Fibroblast of pulmonary artery (primary cell): Measurements from ENCODE around the gene RBL2.
"Not testable (repeated sequence)": the region's sequence is repeated elsewhere in the genome, so short reads cannot be mapped to it uniquely, and the experiment has no call there.

ENCODE experiments used
- DNase-seq: peaks from one replicate; pipeline ENCODE4 v3.0.0-alpha.2; 2010; ENCODE audit warnings: low read depth
- H3K4me3 ChIP-seq: replicated peaks from 2 replicates; pipeline ENCODE4 v1.5.1; 2011; ENCODE audit warnings: low read depth, mild to moderate bottlenecking, control low read depth, low read length, moderate library complexity
- TF ChIP-seq, protein P1 (sequence below): IDR thresholded peaks from 2 replicates; pipeline ENCODE4 v1.5.1; 2011; ENCODE audit warnings: mild to moderate bottlenecking, control low read depth, low read length, inconsistent platforms; ENCODE audit errors: missing control alignments

Gene RBL2

DNA sequence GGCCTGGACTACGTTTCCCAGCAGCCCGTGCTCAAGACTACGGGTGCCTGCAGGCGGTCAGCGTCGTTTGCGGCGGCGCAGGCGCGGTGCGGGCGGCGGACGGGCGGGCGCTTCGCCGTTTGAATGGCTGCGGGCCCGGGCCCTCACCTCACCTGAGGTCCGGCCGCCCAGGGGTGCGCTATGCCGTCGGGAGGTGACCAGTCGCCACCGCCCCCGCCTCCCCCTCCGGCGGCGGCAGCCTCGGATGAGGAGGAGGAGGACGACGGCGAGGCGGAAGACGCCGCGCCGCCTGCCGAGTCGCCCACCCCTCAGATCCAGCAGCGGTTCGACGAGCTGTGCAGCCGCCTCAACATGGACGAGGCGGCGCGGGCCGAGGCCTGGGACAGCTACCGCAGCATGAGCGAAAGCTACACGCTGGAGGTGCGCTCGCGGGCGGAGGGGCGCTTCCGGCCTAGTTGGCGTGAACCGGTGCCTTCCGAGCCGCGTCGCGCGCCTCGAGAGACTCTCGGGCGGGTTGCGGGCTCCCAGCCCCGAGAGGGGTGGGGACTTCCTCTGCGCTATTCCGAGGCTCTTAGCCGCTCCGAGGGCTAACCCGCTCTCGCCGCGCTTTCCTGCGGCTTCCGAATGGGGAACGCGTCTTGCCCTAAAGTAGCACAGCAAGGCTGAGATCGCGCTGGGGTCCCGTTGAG lies at the start of gene RBL2:
TSS of gene RBL2 (plus strand) at position 95 of the 689 bp plus-strand sequence. CDS start at position 181, 86 bp downstream.
- DNase-seq = peak; percentile 83
- peak within 1 kb of the TSS; percentile 94 for H3K4me3 ChIP-seq
- TF ChIP-seq, protein P1, sequence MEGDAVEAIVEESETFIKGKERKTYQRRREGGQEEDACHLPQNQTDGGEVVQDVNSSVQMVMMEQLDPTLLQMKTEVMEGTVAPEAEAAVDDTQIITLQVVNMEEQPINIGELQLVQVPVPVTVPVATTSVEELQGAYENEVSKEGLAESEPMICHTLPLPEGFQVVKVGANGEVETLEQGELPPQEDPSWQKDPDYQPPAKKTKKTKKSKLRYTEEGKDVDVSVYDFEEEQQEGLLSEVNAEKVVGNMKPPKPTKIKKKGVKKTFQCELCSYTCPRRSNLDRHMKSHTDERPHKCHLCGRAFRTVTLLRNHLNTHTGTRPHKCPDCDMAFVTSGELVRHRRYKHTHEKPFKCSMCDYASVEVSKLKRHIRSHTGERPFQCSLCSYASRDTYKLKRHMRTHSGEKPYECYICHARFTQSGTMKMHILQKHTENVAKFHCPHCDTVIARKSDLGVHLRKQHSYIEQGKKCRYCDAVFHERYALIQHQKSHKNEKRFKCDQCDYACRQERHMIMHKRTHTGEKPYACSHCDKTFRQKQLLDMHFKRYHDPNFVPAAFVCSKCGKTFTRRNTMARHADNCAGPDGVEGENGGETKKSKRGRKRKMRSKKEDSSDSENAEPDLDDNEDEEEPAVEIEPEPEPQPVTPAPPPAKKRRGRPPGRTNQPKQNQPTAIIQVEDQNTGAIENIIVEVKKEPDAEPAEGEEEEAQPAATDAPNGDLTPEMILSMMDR = no peak

GRCh38 chr16:53384610-53385009 lies 49.7 kb upstream of the RBL2 start:
- not testable (repeated sequence) for DNase-seq, H3K4me3 ChIP-seq

- no peak overlapping the region for H3K4me3 ChIP-seq
- TF ChIP-seq, protein P1 = no peak
- DNase-seq = peak; percentile 8
Observed at GRCh38 chr16:53404959-53405358, 29.3 kb upstream of the RBL2 start.

DNA sequence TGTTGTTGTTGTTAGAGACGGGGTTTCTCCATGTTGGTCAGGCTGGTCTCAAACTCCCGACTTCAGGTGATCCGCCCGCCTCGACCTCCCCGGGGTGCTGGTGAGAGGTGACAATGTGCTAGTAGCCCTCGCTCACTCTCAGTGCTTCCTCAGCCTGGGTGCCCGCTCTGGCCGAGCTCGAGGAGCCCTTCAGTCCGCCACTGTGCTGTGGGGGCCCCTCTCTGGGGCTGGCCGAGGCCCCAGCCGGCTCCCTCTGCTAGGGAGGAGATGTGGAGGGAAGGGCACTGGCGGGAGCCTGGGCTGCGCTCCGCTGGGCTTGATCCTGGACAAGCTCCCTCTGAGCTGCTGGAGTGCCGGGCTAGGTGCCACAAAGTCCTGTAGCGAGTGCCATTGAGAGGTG lies 21.7 kb upstream of the RBL2 start:
- TF ChIP-seq, protein P1 = no peak
- DNase-seq = no peak
- H3K4me3 ChIP-seq = no peak overlapping the region

DNA sequence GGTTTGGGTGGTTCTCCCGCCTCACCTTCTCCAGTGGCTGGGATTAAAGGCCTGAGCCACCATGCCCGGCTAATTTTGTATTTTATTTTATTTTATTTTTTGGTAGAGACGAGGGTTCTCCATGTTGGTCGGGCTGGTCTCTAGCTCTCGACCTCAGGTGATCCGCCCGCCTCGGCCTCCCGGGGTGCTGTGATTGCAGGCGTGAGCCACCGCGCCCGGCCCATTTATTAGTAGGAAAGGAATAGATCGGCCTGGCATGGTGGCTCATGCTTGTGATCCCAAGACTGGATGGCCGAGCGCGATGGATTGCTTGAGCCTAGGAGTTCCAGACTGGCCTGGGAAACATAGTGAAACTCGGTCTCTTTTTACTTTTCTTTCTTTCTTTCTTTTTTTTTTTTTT lies 20.4 kb upstream of the RBL2 start:
- TF ChIP-seq, protein P1 = no peak
- DNase-seq = no peak
- H3K4me3 ChIP-seq = no peak overlapping the region

DNA sequence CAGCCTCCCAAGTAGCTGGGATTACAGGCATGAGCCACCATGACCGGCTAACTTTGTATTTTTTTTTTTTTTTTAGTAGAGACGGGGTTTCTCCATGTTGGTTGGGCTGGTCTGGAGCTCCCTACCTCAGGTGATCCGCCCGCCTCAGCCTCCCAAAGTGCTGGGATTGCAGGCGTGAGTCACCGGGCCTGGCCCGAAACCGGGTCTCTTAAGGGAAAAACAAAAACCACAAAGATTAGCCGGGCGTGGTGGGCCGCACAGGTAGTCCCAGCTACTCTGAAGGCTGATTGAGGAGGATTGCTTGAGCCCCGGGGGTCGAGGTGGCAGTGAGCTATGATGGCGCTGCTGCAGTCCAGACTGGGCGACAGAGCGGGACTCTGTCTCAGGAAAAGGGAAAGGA lies 19.9 kb upstream of the RBL2 start:
- no peak for DNase-seq
- TF ChIP-seq, protein P1 = no peak
- no peak overlapping the region for H3K4me3 ChIP-seq

GRCh38 chr16:53415504-53415903 lies 18.8 kb upstream of the RBL2 start:
- TF ChIP-seq, protein P1 = no peak
- no peak overlapping the region for H3K4me3 ChIP-seq
- DNase-seq = no peak
